Mucosa of descending colon (tissue), 3 donors: ENCODE measurements around the gene UCN2. TPM values are rescaled to one million over a fixed set of nuclear protein-coding genes. Genes with fewer than 3 reads are reported as not detected.

ENCODE experiments used
- ATAC-seq: fragments of 200-7000 bp; cut with Tn5 transposase; one replicate; pipeline ENCODE4 v1.9.1; 2020; ENCODE audit warnings: mild to moderate bottlenecking, moderate library complexity
- DNase-seq, 3 donors: peaks; one replicate each; pipeline ENCODE4 v3.0.0-alpha.2; 2020
- H3K36me3 ChIP-seq: fragments of 200-600 bp; one replicate; pipeline ENCODE4 v1.8.0; 2021; ENCODE audit warnings: low read depth, mild to moderate bottlenecking
- H3K4me1 ChIP-seq: fragments of 200-600 bp; one replicate; pipeline ENCODE4 v1.8.0; 2021; ENCODE audit warnings: low read depth, mild to moderate bottlenecking
- H3K4me3 ChIP-seq: fragments of 200-600 bp; one replicate; pipeline ENCODE4 v1.8.0; 2021; ENCODE audit warnings: mild to moderate bottlenecking
- H3K9me3 ChIP-seq: fragments of 200-600 bp; one replicate; pipeline ENCODE4 v1.8.0; 2021; ENCODE audit warnings: mild to moderate bottlenecking
- CTCF ChIP-seq: fragments of 200-600 bp; IDR thresholded peaks from one replicate; pipeline ENCODE4 v1.8.0; 2022; ENCODE audit warnings: antibody characterized with exemption, mild to moderate bottlenecking
- intact Hi-C, 2 donors: fragments of 100-400 bp; cut with DNase I in 1 of 2; cut with micrococcal nuclease in 1 of 2; formaldehyde crosslinking; loops; one replicate each; pipeline versions ENCODE4 v1.11.0 to v1.11.1; 2022; cut with DNase I, micrococcal nuclease
- total RNA-seq, 3 donors: library from RNA; stranded (reverse); fragmentation: NEBNext Ultra II Directional in 2 of 3; extraction: Animal tissue kit (Norgen Biotek cat#: 25700) in 2 of 3; gene quantifications; one replicate each; pipeline versions ENCODE4 v1.2.1 to v1.2.4, GENCODE V29; 2021 to 2023
- donor health status: DM: no; HTN: no; CAD: no; lungs with moderate emphysema.
- donor health status: DM: no; HTN: no; CAD: no.
- donor health status: DM: no; HTN: yes; CAD: no.

UCN2 gene
- total RNA-seq, 3 donors from 2014 or later: 0.19 TPM; not detected in 2

GRCh38 chr3:48558493-48559134 is 5.0 kb downstream of the UCN2 start:
- Histone ChIP-seq H3K4me3 (no peak overlapping the region), H3K36me3 (peaks cover 3% of the 10 kb centered on the region), H3K9me3 (no peaks in the 10 kb centered on the region), H3K4me1 (peaks cover 19% of the 10 kb centered on the region)
- intact Hi-C loops: loop anchor here in 1 of 2 donors (10.0 kb wide), 1 partner anchor 284 kb away; no protein-coding TSS in a partner anchor
- TF ChIP-seq CTCF: no peak
- ATAC-seq (no peak), DNase-seq (peak in 1 of 3 donors; percentile 69)

DNA sequence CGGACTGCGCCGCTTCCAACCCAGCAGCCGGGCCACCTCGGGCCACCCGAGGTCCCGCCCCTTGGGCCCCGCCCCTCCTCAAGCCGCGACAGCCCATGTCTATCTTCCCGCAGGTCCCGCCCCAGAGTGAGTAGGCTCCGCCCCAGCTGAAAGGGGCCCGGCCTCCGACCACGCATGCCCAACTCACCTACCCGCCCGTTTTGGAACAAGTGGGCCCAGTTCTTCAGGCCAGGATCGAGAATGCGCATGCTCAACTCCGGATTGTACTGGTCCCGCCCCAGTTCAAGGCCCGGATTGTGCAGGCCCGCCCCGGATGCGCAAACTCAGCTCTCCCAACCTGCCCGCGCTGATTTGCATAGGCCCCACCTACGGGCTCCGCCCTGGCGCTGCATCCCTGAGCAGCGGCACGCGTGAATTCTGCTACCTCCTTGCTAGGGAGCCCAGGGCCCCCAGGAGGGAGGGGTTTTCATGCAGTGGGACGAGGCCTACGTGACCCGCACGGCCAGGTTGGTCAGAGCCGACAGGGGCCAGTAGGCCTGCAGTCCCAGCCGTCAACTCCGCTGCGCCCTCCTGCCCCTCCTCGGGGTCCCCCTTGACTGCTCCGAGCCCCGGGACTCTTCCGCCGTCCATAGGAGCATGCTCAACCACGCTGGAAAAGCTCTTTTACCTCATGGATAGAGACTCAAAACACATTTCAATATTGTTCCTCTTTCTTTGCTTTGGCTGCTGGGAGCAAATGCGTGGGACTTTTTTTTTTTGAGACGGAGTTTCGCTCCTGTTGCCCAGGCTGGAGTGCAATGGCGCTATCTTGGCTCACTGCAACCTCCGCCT is 6.6 kb downstream of the UCN2 start, which contains the start of gene PFKFB4:
PFKFB4 (minus strand) TSS at position 8 of the 831 bp plus-strand sequence. CDS start 26 bp downstream, outside the sequence.
- ATAC-seq (peak; percentile 90), DNase-seq (peak; percentile 99 to 100 (median 100))
- no peak for TF ChIP-seq CTCF
- peak within 1 kb of the TSS; percentile 11 for H3K4me3 ChIP-seq
- intact Hi-C loops: loop anchor here in 1 of 2 donors (10.0 kb wide), 1 partner anchor 282 kb away; no protein-coding TSS in a partner anchor
- H3K36me3 ChIP-seq: peaks cover 3% of the 10 kb centered on the region
- no peaks in the 10 kb centered on the region for H3K9me3 ChIP-seq
- H3K4me1 ChIP-seq: peaks cover 30% of the 10 kb centered on the region

DNA sequence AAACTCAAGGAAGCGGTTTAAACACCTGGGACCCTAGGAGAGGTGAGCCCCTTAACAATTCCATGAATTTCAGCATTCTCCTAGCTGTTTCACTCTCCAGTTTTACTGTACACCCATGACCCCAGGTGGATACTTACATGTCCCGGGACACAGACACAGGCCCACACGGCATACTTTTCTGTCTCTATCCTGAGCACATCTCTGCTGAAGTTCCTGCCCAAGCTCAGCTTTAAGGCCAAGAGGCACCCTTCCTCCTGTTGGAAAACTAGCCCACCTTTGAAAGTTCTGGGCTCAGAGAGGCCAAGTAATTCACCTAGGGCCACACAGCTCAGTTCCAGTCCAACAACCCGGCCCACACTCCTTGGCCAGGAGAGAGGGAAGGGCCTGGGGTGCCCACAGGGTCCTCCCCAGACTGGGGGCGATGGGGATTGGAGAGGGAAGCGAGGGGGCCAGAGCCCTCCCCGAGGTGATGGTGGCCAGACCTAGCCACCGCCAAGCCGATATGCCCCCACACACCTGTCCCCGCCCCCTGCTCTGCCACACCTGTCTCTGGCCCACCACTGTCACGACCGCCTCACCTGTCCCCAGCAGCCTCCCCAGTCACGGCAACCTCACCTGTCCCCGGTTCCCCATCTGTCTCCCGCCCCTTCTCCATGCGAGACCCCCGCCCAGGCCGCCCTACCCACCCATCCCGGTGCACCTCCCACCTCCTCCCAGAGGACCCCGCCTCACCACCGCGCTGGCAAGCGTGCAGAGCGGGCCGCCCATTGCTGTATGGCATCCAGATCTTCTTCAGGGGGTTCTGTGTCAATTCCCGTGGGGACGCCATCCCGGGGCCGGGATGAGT is 7.4 kb downstream of the UCN2 start:
- no peak for TF ChIP-seq CTCF
- peaks cover 30% of the 10 kb centered on the region for H3K4me1 ChIP-seq
- H3K4me3 ChIP-seq: no peak overlapping the region
- ATAC-seq: no peak
- H3K9me3 ChIP-seq: no peaks in the 10 kb centered on the region
- DNase-seq: no peak
- intact Hi-C loops: loop anchor here in 1 of 2 donors (10.0 kb wide), 1 partner anchor 281 kb away; no protein-coding TSS in a partner anchor
- peaks cover 3% of the 10 kb centered on the region for H3K36me3 ChIP-seq

DNA sequence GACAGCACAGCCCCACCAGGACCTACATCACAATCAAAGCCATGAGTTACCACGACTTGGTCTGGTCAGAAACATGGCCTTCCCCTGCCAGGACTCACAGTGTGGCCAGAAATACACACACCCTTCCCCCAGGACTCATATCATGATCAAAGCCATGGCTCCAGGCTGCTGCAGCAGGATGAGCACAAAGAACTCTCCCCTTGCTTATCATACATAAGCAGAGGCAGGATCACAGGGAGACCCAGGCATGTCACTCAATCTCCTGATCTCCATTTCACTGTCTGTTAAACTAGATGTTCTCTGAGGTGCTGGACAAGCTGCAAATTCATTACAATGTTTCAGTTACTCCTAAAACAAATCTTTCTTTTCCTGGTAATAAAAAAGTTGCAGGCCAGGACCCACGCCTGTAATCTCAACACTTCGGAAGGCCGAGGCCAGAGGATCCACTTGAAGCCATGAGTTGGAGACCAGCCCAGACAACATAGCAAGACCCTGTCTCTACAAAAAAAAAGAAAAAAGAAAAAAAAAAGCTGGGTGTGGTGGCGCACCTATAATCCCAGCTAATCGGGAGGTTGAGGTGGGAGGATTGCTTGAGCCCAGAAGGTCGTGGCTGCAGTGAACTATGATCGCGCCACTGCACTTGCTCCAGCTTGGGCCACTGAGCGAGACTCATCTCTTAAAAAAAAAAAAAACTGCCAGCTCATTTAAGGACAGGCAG is 8.2 kb downstream of the UCN2 start:
- intact Hi-C loops: loop anchor here in 1 of 2 donors (10.0 kb wide), 1 partner anchor 281 kb away; no protein-coding TSS in a partner anchor
- no peak for TF ChIP-seq CTCF
- ATAC-seq (no peak), DNase-seq (no peak)
- no peak overlapping the region for H3K4me3 ChIP-seq
- H3K36me3 ChIP-seq: peaks cover 3% of the 10 kb centered on the region
- no peaks in the 10 kb centered on the region for H3K9me3 ChIP-seq
- H3K4me1 ChIP-seq: peaks cover 30% of the 10 kb centered on the region
